Mononuclear cell (primary cell): ENCODE measurements around the gene CLDN10. TPM values are rescaled to one million over a fixed set of nuclear protein-coding genes. Genes with fewer than 3 reads are reported as not detected.

Source experiments
- H3K27me3 ChIP-seq: 2 replicates; pipeline ENCODE4 v1.6.0; 2011; ENCODE audit warnings: low read length, control low read depth; ENCODE audit not compliant: insufficient read depth
- H3K4me1 ChIP-seq: 2 replicates; pipeline ENCODE4 v1.5.1; 2011; ENCODE audit warnings: mild to moderate bottlenecking, low read length, control low read depth; ENCODE audit not compliant: insufficient read depth
- H3K4me3 ChIP-seq: 2 replicates; pipeline ENCODE4 v1.5.1; 2011; ENCODE audit warnings: mild to moderate bottlenecking, low read length, moderate library complexity
- H3K9me3 ChIP-seq: 2 replicates; pipeline ENCODE4 v1.5.1; 2011; ENCODE audit warnings: low read depth, mild to moderate bottlenecking, control low read depth, low read length
- total RNA-seq: library from RNA; depleted of rRNA; stranded (reverse); fragments of >200 nt; gene quantifications from one replicate; pipeline ENCODE4 v1.2.3, GENCODE V29; 2012

The CLDN10 gene
- total RNA-seq, 1 donor: not detected

DNA sequence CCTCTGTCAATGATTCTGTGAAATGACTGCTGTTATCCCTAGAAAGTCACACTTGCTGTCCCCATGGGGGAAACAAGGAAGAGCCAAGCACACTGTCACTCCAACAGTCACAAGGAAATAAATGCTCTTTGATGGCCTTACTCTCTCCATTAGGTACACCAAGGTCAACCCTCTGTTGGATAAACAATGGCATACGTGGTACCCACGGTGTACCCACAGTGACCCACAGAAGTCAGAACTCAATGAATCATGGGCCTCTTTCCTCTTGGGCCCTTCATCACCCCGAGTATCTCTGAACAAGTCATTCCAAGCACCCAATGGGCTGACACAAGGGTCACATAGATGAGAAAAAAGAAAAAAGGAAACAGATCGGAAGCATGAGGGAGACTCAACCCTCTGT is 76.6 kb downstream of the CLDN10 start:
- no peaks in the 10 kb centered on the region for H3K9me3 ChIP-seq
- no peak overlapping the region for H3K4me3 ChIP-seq
- H3K4me1 ChIP-seq: no peaks in the 10 kb centered on the region
- H3K27me3 ChIP-seq: peaks cover 2% of the 10 kb centered on the region

Other genes starting within 250 kb of the CLDN10 start
- not detected for gene DZIP1, start 92.0 kb downstream of the CLDN10 start, total RNA-seq
- 54.0 TPM for gene DNAJC3, start 124.4 kb downstream of the CLDN10 start, total RNA-seq